HG02885 (cell line): ENCODE measurements around the gene GKAP1.
A peak's percentile ranks its signal among the peaks of the same experiment; 100 is the strongest.
"Not testable (repeated sequence)": the region's sequence is repeated elsewhere in the genome, so short reads cannot be mapped to it uniquely, and the experiment has no call there.

Experiments used
- ATAC-seq: cut with Tn5 transposase; IDR thresholded peaks from one replicate; pipeline ENCODE4 v1.9.1; 2021; ENCODE audit warnings: mild to moderate bottlenecking; ENCODE audit not compliant: unreplicated experiment, poor library complexity

The GKAP1 gene

GRCh38 chr9:83817356-83818278, at the start of gene GKAP1:
TSS of gene GKAP1 (minus strand) at chr9:83817769. CDS start at chr9:83806517, 11,252 bp downstream.
- ATAC-seq: peak; percentile 83

GRCh38 chr9:83849895-83850294, 32.3 kb upstream of the GKAP1 start:
- peak; percentile 91 for ATAC-seq

GRCh38 chr9:83837070-83837643, 19.6 kb upstream of the GKAP1 start:
- not testable (repeated sequence) for ATAC-seq

- ATAC-seq: not testable (repeated sequence)
Measured at GRCh38 chr9:83830426-83831071, 13.0 kb upstream of the GKAP1 start.

GRCh38 chr9:83824986-83825623, 7.5 kb upstream of the GKAP1 start:
- not testable (repeated sequence) for ATAC-seq

GRCh38 chr9:83817011-83817355, 586 bp downstream of the GKAP1 start:
- ATAC-seq: not testable (repeated sequence)

- ATAC-seq: not testable (repeated sequence)
Measured at GRCh38 chr9:83815120-83815519, 2.4 kb downstream of the GKAP1 start.

- ATAC-seq: peak; percentile 76
Measured at GRCh38 chr9:83809213-83809612, 8.4 kb downstream of the GKAP1 start.

- not testable (repeated sequence) for ATAC-seq
Measured at GRCh38 chr9:83804454-83804853, 13.1 kb downstream of the GKAP1 start.

- ATAC-seq: not testable (repeated sequence)
Measured at GRCh38 chr9:83803941-83804340, 13.6 kb downstream of the GKAP1 start.

- ATAC-seq: no peak
Measured at GRCh38 chr9:83800236-83801033, 17.1 kb downstream of the GKAP1 start.

- no peak for ATAC-seq
Measured at GRCh38 chr9:83794051-83794450, 23.5 kb downstream of the GKAP1 start.

GRCh38 chr9:83792746-83793145, 24.8 kb downstream of the GKAP1 start:
- ATAC-seq: no peak

- no peak for ATAC-seq
Measured at GRCh38 chr9:83778164-83778563, 39.4 kb downstream of the GKAP1 start.

GRCh38 chr9:83775932-83776331, 41.6 kb downstream of the GKAP1 start:
- no peak for ATAC-seq

GRCh38 chr9:83772860-83773259, 44.7 kb downstream of the GKAP1 start:
- ATAC-seq: no peak

GRCh38 chr9:83765376-83765775, 52.2 kb downstream of the GKAP1 start:
- no peak for ATAC-seq

GRCh38 chr9:83754383-83754977, 63.1 kb downstream of the GKAP1 start:
- peak; percentile 88 for ATAC-seq

GRCh38 chr9:83749706-83750105, 67.9 kb downstream of the GKAP1 start:
- ATAC-seq: no peak
